GM12872 (cell line): ENCODE data around the gene LPAR1.

Experiments used
- CTCF ChIP-seq: IDR thresholded peaks from 3 replicates; pipeline ENCODE4 v1.5.1; 2011; ENCODE audit warnings: low read depth, mild to moderate bottlenecking, low read length, moderate library complexity; ENCODE audit not compliant: insufficient read depth

The LPAR1 gene

GRCh38 chr9:110952540-110952859 is 85.8 kb downstream of the LPAR1 start:
- TF ChIP-seq CTCF: no peak

GRCh38 chr9:110951805-110952539 is 86.3 kb downstream of the LPAR1 start:
- TF ChIP-seq CTCF: no peak

- TF ChIP-seq CTCF: no peak
Measured at GRCh38 chr9:110950041-110950645, 88.1 kb downstream of the LPAR1 start.

GRCh38 chr9:110949081-110949480 is 89.2 kb downstream of the LPAR1 start:
- TF ChIP-seq CTCF: no peak

GRCh38 chr9:110947491-110948044 is 90.7 kb downstream of the LPAR1 start:
- TF ChIP-seq CTCF: no peak

GRCh38 chr9:110942522-110942921 is 95.7 kb downstream of the LPAR1 start:
- no peak for TF ChIP-seq CTCF

- no peak for TF ChIP-seq CTCF
Measured at GRCh38 chr9:110940951-110941557, 97.2 kb downstream of the LPAR1 start.
